HG03175 (cell line): ENCODE data around the gene PTPN12.
"Not testable (repeated sequence)": the region's sequence is repeated elsewhere in the genome, so short reads cannot be mapped to it uniquely, and the experiment has no call there.

ENCODE experiments used
- ATAC-seq: cut with Tn5 transposase; IDR thresholded peaks from one replicate; pipeline ENCODE4 v1.9.1; 2021; ENCODE audit warnings: mild to moderate bottlenecking, moderate library complexity; ENCODE audit not compliant: unreplicated experiment

Gene PTPN12

DNA sequence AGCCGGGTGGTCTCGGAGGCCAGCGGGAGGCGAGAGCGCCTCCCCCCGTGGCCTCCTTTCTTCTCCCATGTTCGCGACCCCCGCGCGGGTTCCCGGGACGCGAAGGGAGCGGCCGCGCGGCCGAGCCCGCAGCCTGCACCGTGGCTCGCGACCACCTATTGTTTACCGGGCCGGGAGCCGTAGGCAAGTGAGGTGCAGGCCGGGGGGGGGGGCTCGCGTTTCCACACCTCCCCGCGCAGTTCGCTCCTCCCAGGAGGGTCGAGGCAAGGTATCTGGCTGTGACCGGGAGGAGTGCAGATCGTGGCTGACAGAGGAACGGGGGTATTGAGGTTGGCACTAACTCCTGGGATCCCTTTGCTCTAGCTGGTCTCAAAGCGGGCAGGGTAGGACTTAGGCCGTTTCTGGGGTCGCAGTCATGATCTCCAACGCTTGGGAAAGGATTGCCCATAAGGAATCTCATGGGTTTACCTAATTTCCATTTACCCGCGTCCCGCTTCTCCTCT is 734 bp downstream of the PTPN12 start:
- no peak for ATAC-seq

DNA sequence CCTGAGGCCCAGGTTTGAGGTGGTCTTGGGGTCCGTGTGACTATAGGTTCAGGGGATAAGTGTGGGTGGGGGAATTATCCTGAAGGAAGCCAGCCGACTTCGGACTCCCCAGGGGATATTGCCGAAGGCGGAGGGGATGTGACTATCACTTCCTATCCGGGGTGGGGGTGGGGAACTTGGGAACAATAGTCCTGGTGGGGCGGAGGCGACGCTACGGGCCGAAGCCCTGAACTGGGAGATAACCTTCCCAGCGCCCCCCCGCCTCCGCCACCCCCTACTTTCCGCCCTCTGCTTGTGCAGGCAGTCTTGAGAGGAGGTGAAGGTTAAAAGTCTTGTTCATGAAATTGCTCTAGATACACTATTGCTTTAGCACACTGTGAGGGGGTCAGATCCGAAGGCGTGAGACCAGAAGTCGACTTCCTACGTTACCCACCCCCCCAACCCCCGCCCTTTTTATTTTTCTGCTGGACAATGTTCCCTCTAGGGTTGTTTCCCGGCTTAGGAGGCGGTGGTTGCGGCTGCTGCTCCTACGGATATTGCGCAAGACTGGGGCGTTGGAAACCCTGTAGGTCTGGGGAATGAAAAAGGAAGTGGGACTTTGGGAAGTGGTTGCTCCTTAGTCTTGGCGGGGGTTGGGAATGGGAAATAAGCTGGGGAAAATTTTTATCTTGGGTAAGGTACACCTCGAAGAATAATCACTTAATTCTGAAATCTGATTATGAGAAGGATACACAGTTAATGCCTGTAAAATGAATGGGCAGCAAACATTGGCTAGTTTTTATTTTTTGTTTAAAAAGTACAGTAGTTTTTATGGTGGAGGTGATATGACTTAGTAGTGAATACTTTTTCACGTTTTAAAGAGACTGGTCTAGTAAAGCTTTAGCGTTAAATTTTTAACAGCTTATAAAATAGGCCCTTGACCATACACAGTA is 1.5 kb downstream of the PTPN12 start:
- ATAC-seq = no peak

DNA sequence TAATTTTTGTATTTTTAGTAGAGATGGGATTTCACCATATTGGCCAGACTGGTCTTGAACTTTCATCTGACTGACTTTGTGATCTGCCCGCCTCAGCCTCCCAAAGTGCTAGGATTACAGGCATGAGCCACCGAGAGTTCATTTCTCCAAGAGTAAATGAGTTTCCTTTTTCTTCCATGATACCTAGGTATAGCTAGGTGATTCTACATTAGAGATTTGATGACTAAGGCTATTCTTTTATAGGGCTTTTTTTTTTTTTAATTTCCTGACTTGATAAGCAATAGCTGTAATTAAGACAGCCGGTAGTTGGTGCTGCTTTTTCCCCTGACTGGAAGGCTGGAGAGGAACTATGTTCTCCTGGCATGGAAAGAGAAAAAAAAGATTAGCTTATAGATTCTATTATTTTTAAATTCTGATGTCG is 3.3 kb downstream of the PTPN12 start:
- no peak for ATAC-seq

DNA sequence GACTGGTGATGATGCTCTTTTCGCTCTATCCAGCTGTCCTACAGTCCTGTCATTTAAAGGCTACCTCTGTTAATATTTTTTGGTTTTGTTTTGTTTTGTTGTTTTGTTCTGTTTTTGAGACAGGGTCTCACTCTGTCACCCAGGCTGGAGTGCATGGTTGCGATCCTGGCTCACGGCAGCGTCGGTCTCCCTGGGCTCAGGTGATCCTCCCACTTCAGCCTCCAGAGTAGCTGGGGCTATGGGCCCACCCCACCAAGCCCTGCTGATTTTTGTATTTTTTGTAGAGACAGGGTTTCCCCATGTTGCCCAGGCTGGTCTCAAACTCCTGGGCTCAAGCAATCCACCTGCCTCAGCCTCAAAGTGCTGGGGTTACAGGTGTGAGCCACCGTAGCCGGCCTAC is 3.9 kb downstream of the PTPN12 start:
- ATAC-seq = not testable (repeated sequence)

DNA sequence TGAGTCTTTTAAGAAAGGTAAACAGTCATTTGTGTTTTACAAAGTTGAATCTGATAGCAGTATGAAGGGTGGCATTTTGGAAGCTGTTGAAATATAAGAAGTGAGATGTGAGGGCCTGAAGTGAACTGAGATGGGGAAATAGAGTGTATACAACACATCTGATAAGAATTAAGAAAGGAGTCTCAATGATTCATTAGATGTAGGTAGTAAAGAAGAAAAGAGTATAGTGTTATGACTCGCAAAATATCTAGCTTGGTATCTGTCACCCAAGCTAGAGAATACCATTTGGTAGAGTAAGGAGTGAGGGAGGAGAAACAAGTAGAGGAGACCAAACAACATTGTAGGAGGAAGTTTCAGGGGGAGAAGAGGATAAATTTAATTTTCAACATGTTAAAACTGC is 5.3 kb downstream of the PTPN12 start:
- no peak for ATAC-seq

DNA sequence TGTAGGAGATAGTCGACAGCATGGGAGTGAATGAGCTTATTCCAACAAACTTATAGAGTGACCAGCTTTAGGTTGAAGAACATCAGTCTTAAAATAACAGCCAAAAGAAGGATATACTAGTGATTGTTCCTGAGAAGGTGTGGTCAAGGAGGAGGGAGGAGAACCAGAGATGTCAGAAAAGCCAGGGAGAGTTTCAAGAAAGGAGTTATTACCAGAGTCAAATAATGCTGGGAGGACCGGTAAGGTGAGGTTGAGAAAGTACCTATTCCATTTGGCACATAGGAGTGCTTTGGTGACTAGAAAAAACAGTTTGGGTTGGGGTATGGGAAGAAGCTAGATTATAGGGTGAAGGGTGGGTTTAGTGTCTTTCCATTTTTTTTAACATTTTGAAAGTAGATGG is 5.8 kb downstream of the PTPN12 start:
- ATAC-seq = no peak

DNA sequence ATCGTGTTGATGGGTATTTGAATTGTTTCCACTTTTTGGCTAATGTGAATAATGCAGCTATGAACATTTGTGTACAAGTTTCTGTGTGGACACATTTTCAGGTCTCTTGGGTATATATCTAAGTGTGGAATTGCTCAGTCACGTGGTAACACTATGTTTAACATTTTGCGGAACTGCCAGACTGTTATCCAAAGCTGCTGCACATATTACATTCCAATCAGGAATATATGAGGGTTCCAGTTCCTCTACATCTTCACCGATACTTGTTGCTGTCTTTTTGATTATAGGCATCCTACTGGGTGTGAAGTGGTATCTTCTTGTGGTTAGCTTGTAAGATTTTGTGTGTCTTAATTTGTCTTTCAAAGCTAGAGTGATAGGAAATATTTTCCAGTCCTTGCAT is 6.8 kb downstream of the PTPN12 start:
- no peak for ATAC-seq

DNA sequence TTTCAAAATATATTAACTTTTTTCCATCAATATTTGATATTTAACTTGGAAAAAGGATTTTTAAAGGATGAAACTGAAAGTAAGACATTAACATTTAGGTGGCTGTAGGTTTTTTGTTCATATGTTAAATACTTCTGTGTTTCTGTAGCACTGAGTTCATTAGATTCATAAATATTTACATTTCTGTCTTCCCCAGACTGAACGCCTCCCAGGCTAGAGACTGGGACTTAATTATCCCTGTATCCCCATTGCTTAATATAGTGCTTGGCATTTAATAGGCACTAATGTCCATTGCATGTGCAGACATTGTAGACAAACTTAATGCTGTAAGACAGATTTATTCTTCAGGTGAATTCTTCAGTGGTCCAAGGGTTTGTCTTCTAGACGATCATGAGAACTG is 7.4 kb downstream of the PTPN12 start:
- ATAC-seq = no peak

DNA sequence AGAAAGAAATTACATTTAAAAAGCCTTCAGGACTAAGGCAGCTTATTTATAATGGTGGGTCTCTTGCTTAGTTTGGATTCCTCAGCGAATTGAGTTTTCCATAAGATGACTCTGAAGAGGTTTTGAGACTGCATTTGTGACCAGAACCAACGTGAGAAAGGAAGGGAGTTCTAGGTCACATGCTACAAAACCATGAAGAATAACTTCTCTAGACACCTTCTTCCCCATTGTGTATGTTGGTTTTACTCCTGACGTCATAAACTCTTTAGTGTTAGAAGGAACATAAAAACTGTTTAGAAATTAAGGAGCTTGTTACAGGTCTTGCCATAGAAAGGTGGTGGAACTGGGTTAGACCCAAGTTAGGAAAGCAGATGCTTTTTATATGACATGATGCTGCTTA is 11.1 kb downstream of the PTPN12 start:
- no peak for ATAC-seq

DNA sequence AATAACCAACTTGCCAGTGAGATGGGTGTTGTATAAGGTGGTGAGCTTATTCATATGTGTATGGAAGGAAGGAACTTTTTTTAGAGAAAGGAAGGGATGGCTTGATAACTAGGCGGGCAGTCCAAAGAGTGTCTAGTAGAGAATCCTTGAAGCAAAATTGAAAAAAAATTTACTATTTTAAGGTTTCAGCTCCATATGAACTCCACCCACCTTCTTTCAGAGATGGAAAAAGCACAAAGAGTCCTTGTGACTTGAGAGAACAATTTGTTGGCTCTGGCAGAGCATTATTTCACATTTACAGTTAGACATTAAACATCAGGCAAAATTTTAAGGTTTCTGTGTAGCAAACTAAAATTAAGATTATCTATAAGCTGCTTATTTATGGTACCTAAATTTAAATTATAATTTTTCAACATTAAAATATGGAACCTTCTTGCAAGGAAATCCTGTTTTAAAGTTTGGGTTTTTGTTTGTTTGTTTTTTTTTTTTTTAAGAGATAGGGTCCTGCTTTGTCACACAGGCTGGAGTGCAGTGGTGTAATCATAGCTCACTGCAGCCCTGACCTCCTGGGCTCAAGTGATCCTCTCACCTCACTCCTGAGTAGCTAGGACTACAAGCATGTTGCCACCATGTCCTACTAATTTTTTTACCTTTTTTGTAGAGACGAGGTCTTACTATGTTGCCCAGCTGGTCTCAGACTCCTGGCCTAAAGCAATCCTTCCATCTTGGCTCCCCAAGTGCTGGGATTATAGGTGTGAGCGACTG is 12.2 kb downstream of the PTPN12 start:
- ATAC-seq = no peak

DNA sequence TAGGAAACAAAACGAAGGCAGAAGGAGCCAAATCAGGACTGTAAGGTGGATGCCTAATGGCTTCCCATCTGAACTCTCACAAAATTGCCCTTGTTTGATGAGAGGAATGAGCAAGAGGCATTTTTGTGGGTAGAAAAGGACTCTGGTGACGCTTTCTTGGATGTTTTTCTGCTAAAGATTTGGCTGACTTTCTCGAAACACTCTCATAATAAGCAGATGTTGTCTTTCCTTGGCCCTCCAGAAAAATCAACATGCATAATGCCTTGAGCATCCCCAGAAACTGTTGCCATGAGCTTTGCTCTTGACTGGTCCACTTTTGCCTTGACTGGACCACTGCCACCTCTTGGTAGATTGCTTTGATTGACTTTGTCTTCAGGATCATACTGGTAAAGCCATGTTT is 13.5 kb downstream of the PTPN12 start:
- no peak for ATAC-seq

DNA sequence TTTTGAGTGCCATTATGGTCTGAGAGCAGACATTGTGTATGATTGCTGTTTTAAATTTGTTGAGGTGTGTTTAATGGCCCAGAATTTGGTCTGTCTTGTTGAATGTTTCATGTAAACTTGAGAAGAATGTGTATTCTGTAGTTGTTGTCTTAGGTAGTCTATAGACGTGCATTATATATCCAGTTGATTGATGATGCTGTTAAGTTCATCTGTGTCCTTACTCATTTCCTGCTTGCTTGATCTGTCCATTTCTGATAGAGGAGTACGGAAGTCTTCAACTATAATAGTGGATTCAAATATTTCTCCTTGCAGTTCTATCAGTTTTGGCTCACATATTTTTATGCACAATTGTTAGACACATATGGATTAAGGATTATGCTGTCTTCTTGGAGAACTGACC is 16.0 kb downstream of the PTPN12 start:
- ATAC-seq = no peak

DNA sequence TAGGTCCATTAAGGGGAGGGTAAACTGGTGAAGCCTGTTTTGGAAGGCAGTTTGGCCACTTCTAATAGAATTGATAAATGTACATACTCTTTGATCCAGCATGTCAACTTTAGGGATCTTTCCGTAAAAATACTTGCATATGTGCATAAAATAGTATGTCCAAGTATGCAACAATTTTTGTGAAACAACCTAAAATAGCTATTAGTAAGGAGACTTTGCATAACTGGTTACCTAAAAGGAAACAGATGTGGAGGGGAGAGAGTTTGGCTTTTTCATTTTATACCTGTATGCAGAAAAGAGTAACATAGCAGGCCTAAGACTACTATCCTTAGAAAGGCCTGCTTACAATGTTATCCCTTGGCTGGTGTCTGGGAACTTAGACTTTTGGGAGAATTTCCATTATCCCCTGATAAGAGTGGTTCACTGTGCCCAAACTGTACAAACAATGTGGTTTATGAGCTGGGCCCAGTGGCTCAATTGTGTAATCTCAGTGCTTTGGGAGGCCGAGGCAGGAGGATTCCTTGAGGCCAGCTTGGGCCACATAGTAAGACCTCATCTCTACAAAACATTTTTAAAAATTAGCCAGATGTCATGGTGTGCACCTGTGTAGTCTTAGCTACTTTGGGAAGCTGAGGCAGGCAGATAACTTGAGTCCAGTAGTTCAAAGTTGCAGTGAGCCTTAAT is 21.3 kb downstream of the PTPN12 start:
- ATAC-seq = no peak

DNA sequence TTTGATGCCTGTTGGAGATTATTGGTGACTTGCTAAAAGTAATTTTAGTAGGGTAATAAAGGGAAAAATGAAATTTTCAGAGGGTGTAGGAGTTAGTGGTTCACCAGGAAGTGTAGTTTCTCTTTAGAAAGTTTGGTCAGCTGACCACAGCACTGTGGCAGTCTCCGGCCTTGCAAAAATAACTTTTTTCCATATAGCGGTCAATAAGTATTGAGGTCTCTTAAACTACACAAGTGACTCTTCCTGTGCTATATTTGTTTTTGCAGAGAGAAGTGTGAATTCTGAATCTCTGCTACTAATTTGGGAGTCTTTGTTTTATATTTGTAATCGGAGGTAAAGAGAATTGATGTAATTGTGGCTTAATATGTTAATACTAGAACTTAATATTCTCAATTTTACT is 24.3 kb downstream of the PTPN12 start:
- ATAC-seq = peak; percentile 91

DNA sequence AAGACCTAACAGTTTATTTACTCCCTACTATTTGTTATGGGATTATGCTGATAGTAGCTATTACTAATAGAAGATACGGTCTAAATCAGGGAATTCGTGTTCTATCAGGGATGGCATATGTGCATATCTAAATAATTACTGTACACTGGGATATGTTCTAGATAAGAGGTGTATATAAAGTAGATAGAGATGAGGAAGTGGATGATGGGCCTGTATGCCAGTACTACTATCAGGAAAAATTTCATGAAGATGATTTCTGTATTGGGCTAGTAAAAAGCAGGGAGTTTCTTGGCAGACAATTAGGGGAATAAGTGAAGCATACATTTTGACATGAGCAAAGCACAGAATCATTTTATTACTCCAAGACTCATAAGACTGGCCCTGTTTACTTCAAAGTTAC is 26.2 kb downstream of the PTPN12 start:
- no peak for ATAC-seq

DNA sequence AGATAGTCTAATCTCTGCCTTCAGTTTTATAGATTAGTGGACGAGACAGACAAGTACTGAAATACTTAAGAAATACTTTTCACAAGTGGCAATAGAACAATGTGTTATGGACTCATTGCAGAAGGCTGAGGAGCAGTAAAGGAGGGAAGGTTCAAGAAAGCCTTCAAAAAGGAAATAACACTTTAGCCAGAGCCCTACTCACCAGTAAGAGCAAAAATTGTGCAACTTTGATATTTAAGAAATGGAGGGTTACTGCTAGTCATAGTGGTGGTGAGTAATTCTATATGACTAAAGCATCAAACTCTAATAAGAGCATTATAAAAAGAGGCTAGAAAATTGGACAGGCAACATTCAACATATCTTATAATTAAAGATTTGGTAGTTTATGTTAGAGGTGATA is 28.8 kb downstream of the PTPN12 start:
- no peak for ATAC-seq

DNA sequence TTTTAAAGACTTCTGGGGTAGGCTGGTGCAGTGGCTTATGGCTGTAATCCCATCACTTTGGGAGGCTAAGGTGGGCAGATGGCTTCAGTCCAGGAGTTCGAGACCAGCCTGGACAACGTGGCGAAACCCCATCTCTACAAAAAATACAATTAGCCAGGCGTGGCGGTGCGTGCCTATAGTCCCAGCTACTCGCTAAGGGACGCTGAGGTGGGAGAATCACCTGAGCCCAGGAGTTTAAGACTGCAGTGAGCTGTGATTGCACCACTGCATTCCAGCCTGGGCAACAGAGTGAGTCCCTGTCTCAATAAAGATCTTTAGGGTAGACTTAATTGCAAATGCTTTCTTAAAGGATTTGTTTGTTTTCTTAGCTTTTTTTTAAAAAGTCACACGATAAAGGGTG is 29.3 kb downstream of the PTPN12 start:
- no peak for ATAC-seq

DNA sequence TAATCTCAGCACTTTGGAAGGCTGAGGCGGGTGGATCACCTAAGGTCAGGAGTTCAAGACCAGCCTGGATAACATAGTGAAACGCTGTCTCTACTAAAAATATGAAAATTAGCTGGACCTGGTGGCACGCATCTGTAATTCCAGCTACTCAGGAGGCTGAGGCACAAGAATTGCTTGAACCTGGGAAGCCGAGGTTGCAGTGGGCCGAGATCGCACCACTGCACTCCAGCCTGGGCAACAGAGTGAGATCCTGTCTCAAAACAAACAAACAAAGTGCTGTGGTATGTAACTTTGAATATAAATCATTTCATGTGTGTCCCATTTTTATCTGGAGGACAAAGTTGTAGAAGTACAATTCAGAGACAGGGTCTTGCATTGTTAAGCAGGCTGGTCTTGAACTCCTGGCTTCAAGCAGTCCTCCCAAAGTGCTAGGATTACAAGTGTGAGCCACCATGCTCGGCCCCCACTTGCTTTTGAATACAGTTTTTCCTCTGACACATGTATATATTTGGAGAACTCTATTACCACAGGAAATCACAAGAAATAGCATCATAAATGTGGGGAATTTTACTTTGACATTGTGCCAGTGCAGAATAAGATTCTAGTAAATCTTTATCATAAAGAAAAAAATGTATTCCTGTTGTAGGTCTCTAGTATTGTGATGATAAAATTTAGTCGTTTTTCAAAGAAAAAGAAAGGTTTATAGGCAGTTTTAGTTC is 32.6 kb downstream of the PTPN12 start:
- no peak for ATAC-seq

DNA sequence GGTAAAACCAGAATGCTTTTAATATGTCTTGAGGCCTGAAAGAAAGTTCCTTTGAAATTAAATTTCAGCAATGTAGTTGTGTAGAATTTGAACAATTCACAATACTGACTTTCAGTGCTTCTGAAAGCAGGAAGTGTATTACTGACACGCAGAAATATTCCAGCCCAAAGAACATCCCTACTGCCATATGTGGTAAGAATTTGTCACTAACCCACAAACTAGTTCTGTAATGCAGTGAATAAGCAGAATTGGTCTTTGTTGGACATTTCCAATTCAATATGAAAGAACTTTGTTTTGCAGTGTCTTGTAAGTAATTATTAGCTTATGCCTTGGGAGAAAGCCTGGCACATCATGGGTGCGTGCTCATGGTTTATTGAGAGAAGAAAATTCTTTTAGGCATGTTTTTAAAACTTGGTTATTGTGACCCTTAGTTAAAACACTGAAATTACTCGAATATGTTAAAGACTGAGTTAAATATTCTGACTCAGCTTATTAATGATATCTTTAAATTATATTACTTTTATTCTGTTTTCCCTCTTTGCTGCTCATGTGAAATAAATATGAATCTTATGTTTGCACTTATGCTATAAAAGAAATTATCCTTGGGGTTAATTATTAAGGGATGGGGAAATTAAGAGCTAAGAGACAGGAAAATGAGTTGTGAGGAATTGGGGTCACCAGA is 33.4 kb downstream of the PTPN12 start:
- no peak for ATAC-seq

DNA sequence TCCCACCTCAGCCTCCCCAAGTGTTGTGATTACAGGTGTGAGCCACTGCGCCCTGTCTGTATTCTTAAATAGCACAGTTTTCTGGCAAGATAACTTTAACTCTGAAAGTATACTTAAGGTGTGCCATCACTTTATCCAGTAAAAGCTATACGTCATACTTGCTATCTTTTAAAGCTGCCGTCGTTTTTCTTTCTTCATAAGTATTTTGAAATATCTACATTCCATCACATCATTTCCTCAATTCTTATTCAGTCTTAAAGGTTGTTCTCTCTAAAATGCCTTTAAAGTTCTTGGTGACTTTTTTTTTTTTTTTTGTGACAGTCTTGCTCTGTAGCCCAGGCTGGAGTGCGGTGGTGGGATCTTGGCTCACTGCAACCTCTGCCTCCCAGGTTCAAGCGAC is 34.7 kb downstream of the PTPN12 start:
- ATAC-seq = no peak
